GM23338 (cell line): ENCODE measurements around the gene DOCK1. TPM values are rescaled to one million over a fixed set of nuclear protein-coding genes. Genes with fewer than 3 reads are reported as not detected.

ENCODE experiments used
- CREB1 ChIP-seq: fragments of 250-450 bp; sonication (Bioruptor Pico); IDR thresholded peaks from 2 replicates; pipeline ENCODE4 v1.5.0; 2020; ENCODE audit warnings: low read depth, mild to moderate bottlenecking, moderate library complexity
- CTCF ChIP-seq, 2 experiments: fragments of 200-600 bp in 1 of 2; sonication (generic) in 1 of 2; conservative IDR thresholded peaks; 2 replicates each; pipeline versions ENCODE4 v1.5.1 to v1.6.1; 2016 to 2017; ENCODE audit warnings: antibody characterized with exemption in 2 of 2, low read depth in 2 of 2, mild to moderate bottlenecking in 2 of 2, moderate library complexity in 1 of 2
- EZH2 ChIP-seq: fragments of 200-600 bp; sonication (generic); IDR thresholded peaks from one replicate; pipeline ENCODE4 v1.8.0; 2017; ENCODE audit warnings: antibody characterized with exemption, mild to moderate bottlenecking, low read depth; ENCODE audit not compliant: unreplicated experiment
- EZH2phosphoT487 ChIP-seq: fragments of 200-600 bp; sonication (generic); IDR thresholded peaks from one replicate; pipeline ENCODE4 v1.8.1; 2018; ENCODE audit warnings: antibody characterized with exemption; ENCODE audit not compliant: unreplicated experiment
- NANOG ChIP-seq: IDR thresholded peaks from 2 replicates; pipeline ENCODE4 v1.6.1; 2016; ENCODE audit warnings: antibody characterized with exemption, borderline replicate concordance
- REST ChIP-seq: IDR thresholded peaks from one replicate; pipeline ENCODE4 v1.6.1; 2018; ENCODE audit warnings: antibody characterized with exemption; ENCODE audit not compliant: unreplicated experiment
- ZNF331 ChIP-seq: fragments of 250-450 bp; sonication (Bioruptor Pico); IDR thresholded peaks from 2 replicates; pipeline ENCODE4 v1.5.0; 2020; ENCODE audit warnings: low read depth, mild to moderate bottlenecking, moderate library complexity
- ZNF462 ChIP-seq: fragments of 250-450 bp; sonication (Bioruptor Pico); IDR thresholded peaks from 2 replicates; pipeline ENCODE4 v1.5.0; 2020; ENCODE audit warnings: mild to moderate bottlenecking, moderate library complexity
- polyA plus RNA-seq: library from polyadenylated mRNA; unstranded; fragments of >200 nt; fragmentation: Nextera tagmentation; extraction: Ambion mirVana; gene quantifications from 2 replicates; pipeline ENCODE4 v1.2.1, GENCODE V29; 2016
- total RNA-seq: library from RNA; depleted of rRNA; stranded (reverse); fragments of >200 nt; shearing (Covaris generic); gene quantifications from 2 replicates; pipeline ENCODE4 v1.2.3, GENCODE V29; 2014

DOCK1 gene
- total and polyA plus RNA-seq, 2 experiments from 2014 or later = 13.2 to 55.3 TPM

GRCh38 chr10:126939706-126940105, 34.5 kb downstream of the DOCK1 start (continued):
- no peak for TF ChIP-seq ZNF462 (CRISPR knock-in tag)
- TF ChIP-seq CTCF (conservative IDR thresholded peaks at IDR 0.05; ENCODE audit: low read depth in 2 of 2) = no peak
- no peak for TF ChIP-seq EZH2
- no peak for TF ChIP-seq EZH2phosphoT487
- no peak for TF ChIP-seq REST
- no peak for TF ChIP-seq ZNF331 (CRISPR knock-in tag)
- TF ChIP-seq CREB1 = no peak
- TF ChIP-seq NANOG = no peak
